LNCaP clone FGC (cell line): Measurements from ENCODE around the gene DIPK1B.
A peak's percentile ranks its signal among the peaks of the same experiment; 100 is the strongest.

Source experiments
- DNase-seq: peaks from one replicate; pipeline ENCODE4 v3.0.0-alpha.2; 2011; ENCODE audit warnings: low read depth
- H3K4me3 ChIP-seq: 2 replicates; pipeline ENCODE4 v1.5.1; 2011; ENCODE audit warnings: mild to moderate bottlenecking, low read depth, low read length, control low read depth
- CTCF ChIP-seq: IDR thresholded peaks from 2 replicates; pipeline ENCODE4 v1.5.1; 2012; ENCODE audit warnings: mild to moderate bottlenecking; ENCODE audit not compliant: control insufficient read depth, insufficient read depth; ENCODE audit errors: extremely low read depth

The DIPK1B gene

GRCh38 chr9:136693490-136694162 is 18.7 kb upstream of the DIPK1B start:
- no peak for TF ChIP-seq CTCF
- DNase-seq = peak; percentile 55
- H3K4me3 ChIP-seq = no peak overlapping the region

- no peak for DNase-seq
- no peak overlapping the region for H3K4me3 ChIP-seq
- TF ChIP-seq CTCF = peak; percentile 88
Measured at GRCh38 chr9:136694163-136694871, 18.1 kb upstream of the DIPK1B start.

GRCh38 chr9:136694872-136695247 is 17.5 kb upstream of the DIPK1B start:
- no peak for TF ChIP-seq CTCF
- DNase-seq = no peak
- H3K4me3 ChIP-seq = no peak overlapping the region

- 0 out of 2 replicates have a peak, but pooled peaks have one; percentile 4 for TF ChIP-seq CTCF
- peak; percentile 98 for DNase-seq
- no peak overlapping the region for H3K4me3 ChIP-seq
Measured at GRCh38 chr9:136695435-136695895, 16.9 kb upstream of the DIPK1B start.

- no peak overlapping the region for H3K4me3 ChIP-seq
- no peak for DNase-seq
- TF ChIP-seq CTCF = no peak
Measured at GRCh38 chr9:136695955-136696354, 16.4 kb upstream of the DIPK1B start.

- H3K4me3 ChIP-seq = no peak overlapping the region
- no peak for DNase-seq
- no peak for TF ChIP-seq CTCF
Measured at GRCh38 chr9:136696502-136696901, 15.9 kb upstream of the DIPK1B start.
